ENCODE measurements around the gene VTI1A. TPM values are rescaled to one million over a fixed set of nuclear protein-coding genes. Genes with fewer than 3 reads are reported as not detected.

Gene VTI1A
- polyA plus RNA-seq, 1 of the 3 experiments (the other 2 are of a cell fraction): 8.3 TPM

- H3K9me2 ChIP-seq: no peaks in the 10 kb centered on the region
- TF ChIP-seq RXRA (IDR thresholded peaks at IDR 0.05; ENCODE audit: borderline replicate concordance, low read depth): no peak
- TF ChIP-seq PBX3 (IDR thresholded peaks at IDR 0.05): no peak
- no peak for TF ChIP-seq SIN3A (IDR thresholded peaks at IDR 0.05; ENCODE audit: borderline replicate concordance, low read depth, low read length)
- no peak for TF ChIP-seq TEAD4 (IDR thresholded peaks at IDR 0.05; ENCODE audit: borderline replicate concordance, insufficient read depth)
- TF ChIP-seq ELF1 (IDR thresholded peaks at IDR 0.05): no peak
- TF ChIP-seq POLR2AphosphoS5 (IDR thresholded peaks at IDR 0.05; ENCODE audit: low read depth, low read length): no peak
- no peak for TF ChIP-seq TCF12 (IDR thresholded peaks at IDR 0.05)
- TF ChIP-seq, protein P1, sequence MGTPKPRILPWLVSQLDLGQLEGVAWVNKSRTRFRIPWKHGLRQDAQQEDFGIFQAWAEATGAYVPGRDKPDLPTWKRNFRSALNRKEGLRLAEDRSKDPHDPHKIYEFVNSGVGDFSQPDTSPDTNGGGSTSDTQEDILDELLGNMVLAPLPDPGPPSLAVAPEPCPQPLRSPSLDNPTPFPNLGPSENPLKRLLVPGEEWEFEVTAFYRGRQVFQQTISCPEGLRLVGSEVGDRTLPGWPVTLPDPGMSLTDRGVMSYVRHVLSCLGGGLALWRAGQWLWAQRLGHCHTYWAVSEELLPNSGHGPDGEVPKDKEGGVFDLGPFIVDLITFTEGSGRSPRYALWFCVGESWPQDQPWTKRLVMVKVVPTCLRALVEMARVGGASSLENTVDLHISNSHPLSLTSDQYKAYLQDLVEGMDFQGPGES (IDR thresholded peaks at IDR 0.05; ENCODE audit: low read depth, low read length): no peak
- TF ChIP-seq FOXM1 (IDR thresholded peaks at IDR 0.05; ENCODE audit: low read depth): no peak
- TF ChIP-seq GABPA (IDR thresholded peaks at IDR 0.05; ENCODE audit: low read depth): no peak
- TF ChIP-seq, protein P2, sequence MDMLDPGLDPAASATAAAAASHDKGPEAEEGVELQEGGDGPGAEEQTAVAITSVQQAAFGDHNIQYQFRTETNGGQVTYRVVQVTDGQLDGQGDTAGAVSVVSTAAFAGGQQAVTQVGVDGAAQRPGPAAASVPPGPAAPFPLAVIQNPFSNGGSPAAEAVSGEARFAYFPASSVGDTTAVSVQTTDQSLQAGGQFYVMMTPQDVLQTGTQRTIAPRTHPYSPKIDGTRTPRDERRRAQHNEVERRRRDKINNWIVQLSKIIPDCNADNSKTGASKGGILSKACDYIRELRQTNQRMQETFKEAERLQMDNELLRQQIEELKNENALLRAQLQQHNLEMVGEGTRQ (IDR thresholded peaks at IDR 0.05; ENCODE audit: borderline replicate concordance, low read depth, low read length): no peak
- TF ChIP-seq CHD2 (IDR thresholded peaks at IDR 0.05; ENCODE audit: low read length, partially characterized antibody): no peak
- TF ChIP-seq NFIC (IDR thresholded peaks at IDR 0.05; ENCODE audit: borderline replicate concordance): no peak
- TF ChIP-seq USF1 (IDR thresholded peaks at IDR 0.05; ENCODE audit: borderline replicate concordance, low read depth): no peak
- TF ChIP-seq MEF2A (IDR thresholded peaks at IDR 0.05; ENCODE audit: borderline replicate concordance, low read depth): no peak
- no peak for TF ChIP-seq FOXJ3 (CRISPR knock-in tag; IDR thresholded peaks at IDR 0.05)
- TF ChIP-seq RAD21 (IDR thresholded peaks at IDR 0.05; ENCODE audit: low read length): no peak
- TF ChIP-seq RCOR1 (IDR thresholded peaks at IDR 0.05; ENCODE audit: low read length): no peak
- no peak for TF ChIP-seq YY1 (IDR thresholded peaks at IDR 0.05; ENCODE audit: low read depth)
- no peaks in the 10 kb centered on the region for H4K20me1 ChIP-seq (ENCODE audit: insufficient read depth)
- H3K27ac ChIP-seq (ENCODE audit: low read depth in 2 of 2, low read length in 1 of 2): no peak overlapping the region
- WGBS (ENCODE audit: low lambda C conversion rate): 91% methylated on average over 18 of the region's 18 CpGs
- POLR2A ChIA-PET: no interaction called here
- no peak overlapping the region for H3K4me2 ChIP-seq
- H3K9me3 ChIP-seq: no peaks in the 10 kb centered on the region
- no peak for DNase-seq
- H3K9ac ChIP-seq: no peak overlapping the region
- no peaks in the 10 kb centered on the region for H3K79me2 ChIP-seq (ENCODE audit: insufficient read depth)
- H3K27me3 ChIP-seq (ENCODE audit: insufficient read depth): no peaks in the 10 kb centered on the region
- peaks cover 4 to 10% of the 10 kb centered on the region in 2 experiments; a peak in 3 of 4 replicates for H3K4me1 ChIP-seq (ENCODE audit: control insufficient read depth in 1 of 2, insufficient read depth in 2 of 2, low read depth in 1 of 2, low read length in 1 of 2)
- H2AFZ ChIP-seq (ENCODE audit: low read depth): no peak overlapping the region
- no peak overlapping the region for H3K4me3 ChIP-seq (ENCODE audit: low read depth in 2 of 2, low read length in 1 of 2)
- CTCF ChIA-PET: no interaction called here
- H3K36me3 ChIP-seq (replicated peaks in 1 of 2; ENCODE audit: control insufficient read depth in 1 of 2, insufficient read depth in 2 of 2, low read length in 1 of 2): no peaks in the 10 kb centered on the region
- peaks cover 10% of the 10 kb centered on the region for H3F3A ChIP-seq (replicated peaks; ENCODE audit: insufficient read depth)
These were observed 335.3 kb downstream of the VTI1A start for GRCh38 chr10:112782200-112782907.
